ENCODE measurements around the gene CHIT1. TPM values are rescaled to one million over a fixed set of nuclear protein-coding genes. Genes with fewer than 3 reads are reported as not detected.

Gene CHIT1
- total RNA-seq, 2 experiments from 2014 or later, result 1.9 to 3.6 TPM

GRCh38 chr1:203196371-203196770 lies 33.1 kb downstream of the CHIT1 start:
- POLR2A ChIA-PET, result no interaction called here
- Histone ChIP-seq H3K27ac (ENCODE audit: low read depth, low read length, poor library complexity, severe bottlenecking) (no peak overlapping the region), H3K9me3 (ENCODE audit: low read length) (no peaks in the 10 kb centered on the region), H3K36me3 (ENCODE audit: insufficient read depth, low read length) (no peaks in the 10 kb centered on the region), H3K4me1 (ENCODE audit: insufficient read depth, low read length, poor library complexity, severe bottlenecking) (no peaks in the 10 kb centered on the region), H3K79me2 (ENCODE audit: insufficient read depth, low read depth, low read length) (no peaks in the 10 kb centered on the region), H2AFZ (ENCODE audit: low read length) (no peak overlapping the region), H3K4me2 (ENCODE audit: low read length) (no peak overlapping the region), H3K4me3 (ENCODE audit: low read depth, low read length, poor library complexity, severe bottlenecking) (no peak overlapping the region), H4K20me1 (ENCODE audit: insufficient read depth, low read length) (no peaks in the 10 kb centered on the region), H3K9me2 (ENCODE audit: insufficient read depth, low read length) (no peaks in the 10 kb centered on the region)
- CTCF ChIA-PET (ENCODE audit: unreplicated experiment), result interaction anchor here (1.1 kb wide), 1 partner anchor 30 kb away, joined by 3 read pairs; no protein-coding TSS in a partner anchor
- no peak for DNase-seq (ENCODE audit: low spot score)
- intact Hi-C loops (cut with micrococcal nuclease; ENCODE audit: unreplicated experiment), result no loop called here
- no TSS peak for BruUV-seq (replicated peaks)
- TF ChIP-seq EZH2phosphoT487 (IDR thresholded peaks at IDR 0.05; ENCODE audit: borderline replicate concordance, low read depth, low read length), result no peak
- no peak for TF ChIP-seq CTCF (conservative IDR thresholded peaks at IDR 0.05; ENCODE audit: low read length)

DNA sequence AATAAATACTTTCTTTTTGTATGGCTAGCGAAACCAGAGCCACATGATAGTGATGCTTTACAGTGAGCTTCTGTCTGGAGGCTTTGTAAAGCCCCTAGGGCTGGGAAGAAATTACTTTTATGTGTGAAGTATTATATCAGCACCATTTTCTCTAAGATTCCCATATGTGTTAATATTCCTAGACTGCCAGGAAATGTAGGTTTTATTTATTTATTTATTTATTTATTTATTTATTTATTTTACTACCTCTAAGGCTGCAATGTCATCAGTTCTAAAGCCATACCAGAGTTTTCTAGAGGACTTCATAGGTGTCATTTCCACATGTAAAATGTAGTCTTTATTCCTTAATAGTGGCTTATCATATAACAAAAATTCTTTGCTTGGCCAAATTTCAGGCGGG lies 38.5 kb downstream of the CHIT1 start:
- no peaks in the 10 kb centered on the region for H3K4me1 ChIP-seq (ENCODE audit: insufficient read depth, low read length, poor library complexity, severe bottlenecking)
- no peaks in the 10 kb centered on the region for H4K20me1 ChIP-seq (ENCODE audit: insufficient read depth, low read length)
- no peak for TF ChIP-seq EZH2phosphoT487 (IDR thresholded peaks at IDR 0.05; ENCODE audit: borderline replicate concordance, low read depth, low read length)
- TF ChIP-seq CTCF (conservative IDR thresholded peaks at IDR 0.05; ENCODE audit: low read length), result no peak
- ChIA-PET POLR2A (interaction anchor here (0.5 kb wide), 1 partner anchor 29 kb away, joined by 4 read pairs; no protein-coding TSS in a partner anchor), CTCF (ENCODE audit: unreplicated experiment) (no interaction called here)
- DNase-seq (ENCODE audit: low spot score), result no peak
- H3K4me3 ChIP-seq (ENCODE audit: low read depth, low read length, poor library complexity, severe bottlenecking), result no peak overlapping the region
- H3K36me3 ChIP-seq (ENCODE audit: insufficient read depth, low read length), result no peaks in the 10 kb centered on the region
- H2AFZ ChIP-seq (ENCODE audit: low read length), result no peak overlapping the region
- H3K79me2 ChIP-seq (ENCODE audit: insufficient read depth, low read depth, low read length), result no peaks in the 10 kb centered on the region
- H3K27ac ChIP-seq (ENCODE audit: low read depth, low read length, poor library complexity, severe bottlenecking), result no peak overlapping the region
- no peaks in the 10 kb centered on the region for H3K9me3 ChIP-seq (ENCODE audit: low read length)
- H3K4me2 ChIP-seq (ENCODE audit: low read length), result no peak overlapping the region
- intact Hi-C loops (cut with micrococcal nuclease; ENCODE audit: unreplicated experiment), result no loop called here
- no TSS peak for BruUV-seq (replicated peaks)
- no peaks in the 10 kb centered on the region for H3K9me2 ChIP-seq (ENCODE audit: insufficient read depth, low read length)

DNA sequence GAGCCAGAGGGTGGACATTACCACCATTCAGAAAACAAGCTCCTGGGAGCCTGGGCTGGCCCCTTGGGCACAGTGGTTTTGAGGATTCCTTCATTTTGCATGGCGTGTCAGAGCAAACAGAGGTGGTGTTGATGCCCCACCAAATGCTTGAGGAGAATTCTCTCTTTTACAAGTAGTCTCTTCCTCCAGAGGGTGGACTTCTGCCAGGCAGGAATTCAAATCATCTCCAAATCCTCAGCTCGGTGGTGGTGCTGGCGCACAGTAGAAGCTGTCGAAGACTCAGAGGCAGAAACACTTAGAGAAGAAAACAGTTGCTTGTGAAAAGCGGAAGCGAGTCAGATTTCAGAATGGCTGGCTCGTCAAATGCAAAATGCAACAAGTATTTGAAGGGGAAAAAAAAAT lies 39.5 kb downstream of the CHIT1 start:
- no peak overlapping the region for H3K4me2 ChIP-seq (ENCODE audit: low read length)

More for the DNA sequence above, 39.5 kb downstream of the CHIT1 start:
- H3K36me3 ChIP-seq (ENCODE audit: insufficient read depth, low read length), result no peaks in the 10 kb centered on the region
- H3K9me3 ChIP-seq (ENCODE audit: low read length), result no peaks in the 10 kb centered on the region
- no peaks in the 10 kb centered on the region for H3K4me1 ChIP-seq (ENCODE audit: insufficient read depth, low read length, poor library complexity, severe bottlenecking)
- TF ChIP-seq EZH2phosphoT487 (IDR thresholded peaks at IDR 0.05; ENCODE audit: borderline replicate concordance, low read depth, low read length) (no peak), CTCF (conservative IDR thresholded peaks at IDR 0.05; ENCODE audit: low read length) (no peak)
- H4K20me1 ChIP-seq (ENCODE audit: insufficient read depth, low read length), result no peaks in the 10 kb centered on the region
- H3K4me3 ChIP-seq (ENCODE audit: low read depth, low read length, poor library complexity, severe bottlenecking), result no peak overlapping the region
- intact Hi-C loops (cut with micrococcal nuclease; ENCODE audit: unreplicated experiment), result no loop called here
- H3K27ac ChIP-seq (ENCODE audit: low read depth, low read length, poor library complexity, severe bottlenecking), result no peak overlapping the region
- H3K79me2 ChIP-seq (ENCODE audit: insufficient read depth, low read depth, low read length), result no peaks in the 10 kb centered on the region
- DNase-seq (ENCODE audit: low spot score), result no peak
- ChIA-PET CTCF (ENCODE audit: unreplicated experiment) (no interaction called here), POLR2A (no interaction called here)
- no peak overlapping the region for H2AFZ ChIP-seq (ENCODE audit: low read length)
- BruUV-seq (replicated peaks), result no TSS peak
- H3K9me2 ChIP-seq (ENCODE audit: insufficient read depth, low read length), result no peaks in the 10 kb centered on the region

All from OCI-LY7 (cell line).